Keratinocyte (primary cell): ENCODE results near the gene ATF2. TPM values are rescaled to one million over a fixed set of nuclear protein-coding genes. Genes with fewer than 3 reads are reported as not detected.
"Not testable (repeated sequence)": the region's sequence is repeated elsewhere in the genome, so short reads cannot be mapped to it uniquely, and the experiment has no call there.

Source experiments
- DNase-seq: peaks from one replicate; pipeline ENCODE4 v3.0.0-alpha.2; 2011; ENCODE audit warnings: low read depth, missing footprints, low spot score
- FAIRE-seq: peaks from 2 replicates; lab custom pipeline; 2011; peaks lifted over from hg19 to GRCh38; lab: Jason Lieb, UNC
- H2AFZ ChIP-seq: 2 replicates; pipeline ENCODE4 v1.6.0; 2012; ENCODE audit warnings: low read length, control low read depth, inconsistent platforms; ENCODE audit not compliant: control insufficient read depth
- H3K27ac ChIP-seq: 2 replicates; pipeline ENCODE4 v1.5.1; 2011; ENCODE audit warnings: low read length; ENCODE audit not compliant: control insufficient read depth, insufficient read depth
- H3K27me3 ChIP-seq: 3 replicates; pipeline ENCODE4 v1.6.0; 2011; ENCODE audit warnings: low read length; ENCODE audit not compliant: control insufficient read depth, insufficient read depth; ENCODE audit errors: extremely low read depth
- H3K36me3 ChIP-seq, 2 experiments: 2 replicates in 1 of 2; 3 replicates in 1 of 2; pipeline ENCODE4 v1.5.1; 2011; ENCODE audit warnings: low read length in 2 of 2, mild to moderate bottlenecking in 1 of 2; ENCODE audit not compliant: control insufficient read depth in 2 of 2, insufficient read depth in 2 of 2; ENCODE audit errors: extremely low read depth in 1 of 2
- H3K4me1 ChIP-seq: 3 replicates; pipeline ENCODE4 v1.5.1; 2011; ENCODE audit warnings: low read length; ENCODE audit not compliant: control insufficient read depth, insufficient read depth; ENCODE audit errors: extremely low read depth
- H3K4me2 ChIP-seq: 3 replicates; pipeline ENCODE4 v1.6.0; 2011; ENCODE audit warnings: low read depth, low read length; ENCODE audit not compliant: control insufficient read depth, insufficient read depth; ENCODE audit errors: extremely low read depth
- H3K4me3 ChIP-seq, 3 experiments: fragments of 200-600 bp in 1 of 3; sonication (generic) in 1 of 3; 2 replicates in 2 of 3; 3 replicates in 1 of 3; pipeline ENCODE4 v1.5.1; 2011 to 2016; ENCODE audit warnings: low read length in 3 of 3, mild to moderate bottlenecking in 3 of 3, control low read depth in 2 of 3, inconsistent platforms in 1 of 3, low read depth in 1 of 3, mixed read lengths in 1 of 3, mixed run types in 1 of 3, moderate library complexity in 1 of 3; ENCODE audit not compliant: control insufficient read depth in 2 of 3, insufficient read depth in 2 of 3; ENCODE audit errors: extremely low read depth in 1 of 3
- H3K79me2 ChIP-seq: 2 replicates; pipeline ENCODE4 v1.6.0; 2012; ENCODE audit warnings: low read length; ENCODE audit not compliant: control insufficient read depth, insufficient read depth
- H3K9ac ChIP-seq: 3 replicates; pipeline ENCODE4 v1.6.0; 2011; ENCODE audit warnings: low read length; ENCODE audit not compliant: control insufficient read depth, insufficient read depth; ENCODE audit errors: extremely low read depth
- H3K9me1 ChIP-seq: 3 replicates; pipeline ENCODE4 v1.6.0; 2011; ENCODE audit warnings: low read length; ENCODE audit not compliant: control insufficient read depth, insufficient read depth; ENCODE audit errors: extremely low read depth
- H3K9me3 ChIP-seq: 2 replicates; pipeline ENCODE4 v1.5.1; 2012; ENCODE audit warnings: low read depth, low read length; ENCODE audit not compliant: control insufficient read depth
- H4K20me1 ChIP-seq: 3 replicates; pipeline ENCODE4 v1.6.0; 2011; ENCODE audit warnings: low read length; ENCODE audit not compliant: control insufficient read depth, insufficient read depth; ENCODE audit errors: extremely low read depth
- CTCF ChIP-seq, 3 experiments: IDR thresholded peaks in 1 of 3; conservative IDR thresholded peaks in 1 of 3; optimal IDR thresholded peaks in 1 of 3; 2 replicates in 2 of 3; 3 replicates in 1 of 3; pipeline versions ENCODE3 to v1.5.1; 2011; ENCODE audit warnings: low read length in 3 of 3, mild to moderate bottlenecking in 3 of 3, moderate library complexity in 2 of 3, control low read depth in 1 of 3, inconsistent platforms in 1 of 3; ENCODE audit not compliant: insufficient read depth in 2 of 3; ENCODE audit errors: extremely low read depth in 1 of 3
- EZH2 ChIP-seq: IDR thresholded peaks from one replicate; pipeline ENCODE4 v1.6.1; 2012; ENCODE audit warnings: inconsistent platforms, mild to moderate bottlenecking, low read length, moderate library complexity
- dilution Hi-C: fragments of 300-500 bp; cut with MboI; formaldehyde crosslinking; loops from one replicate; pipeline ENCODE4 v1.7.0; 2020; ENCODE audit warnings: low sequenced_read_pairs; ENCODE audit not compliant: extremely low pct_ligation_motif_present
- polyA plus RNA-seq, 5 experiments: library from polyadenylated mRNA; depleted of rRNA in 3 of 5; stranded (reverse) in 3 of 5; stranded (forward) in 1 of 5; unstranded in 1 of 5; fragments of >200 nt; gene quantifications; 1 replicate in 1 of 5; 2 replicates in 3 of 5; 3 replicates in 1 of 5; pipeline versions ENCODE4 v1.2.1 to v1.2.3, GENCODE V29; 2011 to 2012; ENCODE audit warnings: missing spikeins in 2 of 5, low read depth in 1 of 5, low replicate concordance in 1 of 5

Gene ATF2
- polyA plus RNA-seq, 1 donor (not counting 4 experiments of a cell fraction or from before 2014, with no cell fraction given), result 42.7 TPM

DNA sequence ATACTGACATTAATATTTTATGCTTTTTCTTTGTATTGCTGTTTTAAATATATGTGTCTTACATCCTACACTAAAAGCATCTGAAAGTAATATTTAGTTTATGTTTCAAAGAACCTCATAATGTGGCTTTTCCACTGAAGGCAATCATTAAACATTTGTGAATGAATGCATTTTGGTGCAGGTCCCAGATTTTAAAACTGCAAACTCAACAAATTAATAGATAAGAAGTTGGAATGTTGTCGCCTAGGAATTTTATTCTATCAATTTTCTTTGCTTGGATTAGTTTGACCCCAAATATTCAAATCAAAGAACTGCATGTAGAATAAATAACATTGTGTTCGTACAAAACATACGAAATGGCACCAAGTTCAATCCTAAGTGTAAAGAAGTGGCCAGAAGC lies 44.7 kb downstream of the ATF2 start:
- Histone ChIP-seq H2AFZ (no peak overlapping the region), H3K9me1 (no peaks in the 10 kb centered on the region), H3K79me2 (peaks cover 11% of the 10 kb centered on the region), H3K27ac (no peak overlapping the region), H3K36me3 (no peaks in the 10 kb centered on the region), H3K9ac (no peak overlapping the region), H4K20me1 (no peaks in the 10 kb centered on the region), H3K27me3 (no peaks in the 10 kb centered on the region), H3K4me3 (no peak overlapping the region), H3K4me2 (no peak overlapping the region), H3K4me1 (peaks cover 13% of the 10 kb centered on the region), H3K9me3 (no peaks in the 10 kb centered on the region)
- DNase-seq, result no peak
- TF ChIP-seq EZH2 (no peak), CTCF (optimal IDR thresholded peaks at IDR 0.05 in 1 of 3, IDR thresholded peaks at IDR 0.05 in 1 of 3, conservative IDR thresholded peaks at IDR 0.05 in 1 of 3; ENCODE audit: extremely low read depth in 1 of 3, insufficient read depth in 2 of 3, low read length in 3 of 3) (no peak)
- dilution Hi-C loops, result no loop called here
- FAIRE-seq, result no peak

DNA sequence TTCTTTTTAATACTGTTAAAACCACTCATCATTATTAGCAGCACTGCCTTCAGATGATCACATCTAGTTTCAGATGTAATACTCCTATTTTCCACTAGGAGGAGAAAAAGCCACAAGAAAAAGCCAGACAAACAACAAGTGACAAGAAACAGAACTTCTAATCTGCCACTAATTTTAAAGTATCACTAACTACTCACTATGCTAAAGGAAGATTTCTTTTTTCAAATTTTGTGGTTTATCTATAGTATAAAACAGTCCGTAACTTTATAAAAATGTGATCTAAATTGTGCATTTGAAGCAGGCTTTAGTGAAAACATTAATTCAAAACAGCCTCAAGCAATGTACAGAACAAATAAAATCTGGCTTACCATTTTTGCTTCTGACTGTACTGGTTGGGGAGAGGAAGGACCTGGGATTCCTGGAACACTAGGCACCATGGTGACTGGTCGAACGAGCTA lies 56.8 kb downstream of the ATF2 start:
- no peak overlapping the region for H3K27ac ChIP-seq
- FAIRE-seq (peak; percentile 68), DNase-seq (peak; percentile 13)
- no peak overlapping the region for H3K4me3 ChIP-seq
- no peaks in the 10 kb centered on the region for H3K79me2 ChIP-seq
- H3K9ac ChIP-seq, result no peak overlapping the region
- H3K9me3 ChIP-seq, result no peaks in the 10 kb centered on the region
- peaks cover under 1 to 4% of the 10 kb centered on the region in 2 experiments for H3K36me3 ChIP-seq
- no peaks in the 10 kb centered on the region for H3K27me3 ChIP-seq
- no peak for TF ChIP-seq EZH2
- TF ChIP-seq CTCF (optimal IDR thresholded peaks at IDR 0.05 in 1 of 3, IDR thresholded peaks at IDR 0.05 in 1 of 3, conservative IDR thresholded peaks at IDR 0.05 in 1 of 3; ENCODE audit: extremely low read depth in 1 of 3, insufficient read depth in 2 of 3, low read length in 3 of 3), result peak in 2 of 3 experiments; percentile 39 to 48
- H3K9me1 ChIP-seq, result no peaks in the 10 kb centered on the region
- H2AFZ ChIP-seq, result no peak overlapping the region
- H3K4me1 ChIP-seq, result no peaks in the 10 kb centered on the region
- H4K20me1 ChIP-seq, result no peaks in the 10 kb centered on the region
- dilution Hi-C loops, result no loop called here
- no peak overlapping the region for H3K4me2 ChIP-seq

- H3K4me2 ChIP-seq, H3K4me1 ChIP-seq, FAIRE-seq, H3K27me3 ChIP-seq, DNase-seq, H3K36me3 ChIP-seq, H3K9me1 ChIP-seq, H2AFZ ChIP-seq, H3K4me3 ChIP-seq, H3K9me3 ChIP-seq, H3K79me2 ChIP-seq, H3K27ac ChIP-seq, dilution Hi-C loops, H3K9ac ChIP-seq, H4K20me1 ChIP-seq: not testable (repeated sequence)
Observed at GRCh38 chr2:175108091-175108490, 59.9 kb downstream of the ATF2 start.
